HG03095 (cell line): ENCODE measurements around the gene ADPRHL1.
"Not testable (repeated sequence)": the region's sequence is repeated elsewhere in the genome, so short reads cannot be mapped to it uniquely, and the experiment has no call there.

Experiments
- ATAC-seq: cut with Tn5 transposase; IDR thresholded peaks from one replicate; pipeline ENCODE4 v1.9.1; 2021; ENCODE audit warnings: moderate library complexity; ENCODE audit not compliant: unreplicated experiment

The ADPRHL1 gene

GRCh38 chr13:113456116-113456702 lies 2.9 kb upstream of the ADPRHL1 start:
- ATAC-seq = no peak

GRCh38 chr13:113455384-113455783 lies 2.1 kb upstream of the ADPRHL1 start:
- ATAC-seq = no peak

- no peak for ATAC-seq
Observed at GRCh38 chr13:113454936-113455335, 1.6 kb upstream of the ADPRHL1 start.

- no peak for ATAC-seq
Observed at GRCh38 chr13:113452466-113452865, 822 bp downstream of the ADPRHL1 start.

- no peak for ATAC-seq
Observed at GRCh38 chr13:113451951-113452421, 1.3 kb downstream of the ADPRHL1 start.

- not testable (repeated sequence) for ATAC-seq
Observed at GRCh38 chr13:113450861-113451620, 2.2 kb downstream of the ADPRHL1 start.

GRCh38 chr13:113450348-113450744 lies 2.9 kb downstream of the ADPRHL1 start:
- ATAC-seq = not testable (repeated sequence)

GRCh38 chr13:113449693-113450347 lies 3.5 kb downstream of the ADPRHL1 start:
- no peak for ATAC-seq

- peak; percentile 41 for ATAC-seq
Observed at GRCh38 chr13:113448885-113449692, 4.2 kb downstream of the ADPRHL1 start.

GRCh38 chr13:113448545-113448884 lies 4.8 kb downstream of the ADPRHL1 start:
- no peak for ATAC-seq

- ATAC-seq = no peak
Observed at GRCh38 chr13:113447596-113447995, 5.7 kb downstream of the ADPRHL1 start.

- ATAC-seq = no peak
Observed at GRCh38 chr13:113446488-113446854, 6.8 kb downstream of the ADPRHL1 start.

GRCh38 chr13:113445791-113446487 lies 7.3 kb downstream of the ADPRHL1 start:
- ATAC-seq = peak; percentile 46

- no peak for ATAC-seq
Observed at GRCh38 chr13:113443991-113444390, 9.3 kb downstream of the ADPRHL1 start.

- ATAC-seq = no peak
Observed at GRCh38 chr13:113442985-113443362, 10.3 kb downstream of the ADPRHL1 start.

- ATAC-seq = no peak
Observed at GRCh38 chr13:113442354-113442984, 10.8 kb downstream of the ADPRHL1 start.

- no peak for ATAC-seq
Observed at GRCh38 chr13:113441661-113442060, 11.6 kb downstream of the ADPRHL1 start.

GRCh38 chr13:113437408-113438010 lies 15.8 kb downstream of the ADPRHL1 start:
- ATAC-seq = no peak

- ATAC-seq = not testable (repeated sequence)
Observed at GRCh38 chr13:113436866-113437265, 16.4 kb downstream of the ADPRHL1 start.

GRCh38 chr13:113435907-113436306 lies 17.4 kb downstream of the ADPRHL1 start:
- ATAC-seq = not testable (repeated sequence)
